GM21423 (cell line): Measurements from ENCODE around the gene VEGFB.
A peak's percentile ranks its signal among the peaks of the same experiment; 100 is the strongest.

Experiments used
- ATAC-seq: cut with Tn5 transposase; IDR thresholded peaks from one replicate; pipeline ENCODE4 v1.9.1; 2021; ENCODE audit warnings: mild to moderate bottlenecking, moderate library complexity; ENCODE audit not compliant: unreplicated experiment

VEGFB gene

GRCh38 chr11:64210301-64211020, 23.9 kb upstream of the VEGFB start:
- no peak for ATAC-seq

- ATAC-seq: no peak
Observed at GRCh38 chr11:64211181-64211872, 23.1 kb upstream of the VEGFB start.

GRCh38 chr11:64216879-64217278, 17.5 kb upstream of the VEGFB start:
- no peak for ATAC-seq

GRCh38 chr11:64218628-64219353, 15.6 kb upstream of the VEGFB start:
- no peak for ATAC-seq

GRCh38 chr11:64219354-64219684, 15.1 kb upstream of the VEGFB start:
- no peak for ATAC-seq

GRCh38 chr11:64219755-64220154, 14.6 kb upstream of the VEGFB start:
- no peak for ATAC-seq

- no peak for ATAC-seq
Observed at GRCh38 chr11:64220271-64220670, 14.1 kb upstream of the VEGFB start.

- no peak for ATAC-seq
Observed at GRCh38 chr11:64220798-64221197, 13.6 kb upstream of the VEGFB start.

GRCh38 chr11:64222651-64223000, 11.8 kb upstream of the VEGFB start:
- ATAC-seq: no peak

GRCh38 chr11:64223001-64223651, 11.3 kb upstream of the VEGFB start:
- no peak for ATAC-seq

- ATAC-seq: no peak
Observed at GRCh38 chr11:64224151-64224890, 10.1 kb upstream of the VEGFB start.

GRCh38 chr11:64224891-64225607, 9.3 kb upstream of the VEGFB start:
- ATAC-seq: no peak

- peak; percentile 38 for ATAC-seq
Observed at GRCh38 chr11:64225608-64226506, 8.5 kb upstream of the VEGFB start, which contains the start of the genes NUDT22 and TRPT1. Gene NUDT22 (plus strand): TSS chr11:64226274. CDS start chr11:64226653, 379 bp downstream. Gene TRPT1 (minus strand): TSS chr11:64226186. CDS start chr11:64225860, 326 bp downstream.

- peak; percentile 27 for ATAC-seq
Observed at GRCh38 chr11:64226507-64227051, 7.8 kb upstream of the VEGFB start.

- ATAC-seq: no peak
Observed at GRCh38 chr11:64227405-64227956, 6.9 kb upstream of the VEGFB start.

- ATAC-seq: no peak
Observed at GRCh38 chr11:64229090-64229743, 5.2 kb upstream of the VEGFB start.

GRCh38 chr11:64229744-64230170, 4.6 kb upstream of the VEGFB start:
- ATAC-seq: no peak
